ENCODE measurements around the gene IFFO2.

GRCh38 chr1:18949686-18950400, 6.6 kb downstream of the IFFO2 start:
- TF ChIP-seq CTCF (IDR thresholded peaks at IDR 0.05) (peak in 4 of 6 experiments; percentile 5 to 39 (median 22)), POLR2A (IDR thresholded peaks at IDR 0.05) (peak in 1 of 2 donors; percentile 59)
